Measurements from ENCODE around the gene HEXIM2.
A peak's percentile ranks its signal among the peaks of the same experiment; 100 is the strongest.
"Not testable (repeated sequence)": the region's sequence is repeated elsewhere in the genome, so short reads cannot be mapped to it uniquely, and the experiment has no call there.

Gene HEXIM2

DNA sequence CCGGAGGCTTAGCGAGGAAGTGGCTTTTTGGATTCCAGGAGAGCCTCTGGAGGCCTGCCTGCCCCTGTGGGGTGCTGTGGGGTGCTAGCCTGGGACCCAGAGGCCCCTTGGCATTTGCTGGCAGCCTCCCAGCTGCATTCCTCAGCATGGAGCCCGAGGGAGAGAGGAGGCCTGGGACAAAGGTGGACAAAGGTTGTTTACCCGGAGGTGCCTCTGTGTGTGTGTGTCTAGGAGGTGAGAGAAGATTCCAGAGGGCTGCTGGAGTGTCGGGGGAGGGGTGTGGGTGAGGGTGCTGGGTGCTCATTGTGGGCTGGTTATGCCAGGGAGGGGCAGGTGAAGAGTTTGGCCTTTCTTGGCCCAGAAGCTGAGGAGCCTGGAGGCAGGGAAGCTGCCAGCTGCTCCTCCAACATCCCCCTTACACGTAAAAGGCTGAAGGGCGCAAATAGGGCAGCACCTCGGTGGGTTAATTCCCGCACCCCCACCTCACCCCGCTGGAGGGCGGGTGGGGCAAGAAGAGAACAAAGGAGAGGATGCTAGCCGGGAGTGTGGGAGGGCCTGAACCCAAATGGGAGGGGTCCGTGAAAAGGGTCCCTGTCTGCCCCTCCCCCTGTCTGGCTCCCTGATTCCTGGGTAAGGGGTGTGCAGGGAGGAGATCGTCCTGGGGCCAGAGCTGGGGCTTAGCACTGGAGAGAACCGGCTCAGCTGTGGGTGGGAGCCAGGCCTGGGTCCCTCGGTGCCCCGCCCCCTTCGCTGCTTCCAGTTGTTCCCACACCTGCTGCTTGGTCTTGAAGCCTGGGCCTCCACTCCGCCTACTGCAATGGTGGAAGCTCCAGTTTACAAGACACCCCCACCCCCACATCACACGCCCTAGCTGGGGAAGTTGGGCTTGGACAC is 9.9 kb downstream of the HEXIM2 start:
- no peak for DNase-seq

DNA sequence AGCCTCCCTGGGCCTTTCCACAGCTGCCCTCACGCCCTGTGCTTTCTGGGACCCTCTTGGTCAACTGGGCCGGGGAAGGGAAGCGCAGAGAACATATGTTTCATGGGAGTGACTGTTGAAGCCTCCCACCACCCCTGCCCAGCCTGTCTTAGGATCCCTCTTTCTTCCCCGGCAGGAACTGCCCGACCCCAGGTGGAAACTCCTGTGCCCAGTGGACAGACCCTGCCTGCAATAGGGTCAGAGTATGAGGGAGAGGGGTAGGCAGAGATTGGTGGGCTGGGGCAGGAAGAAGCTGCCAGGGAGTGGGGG is 10.5 kb downstream of the HEXIM2 start:
- DNase-seq: no peak

DNA sequence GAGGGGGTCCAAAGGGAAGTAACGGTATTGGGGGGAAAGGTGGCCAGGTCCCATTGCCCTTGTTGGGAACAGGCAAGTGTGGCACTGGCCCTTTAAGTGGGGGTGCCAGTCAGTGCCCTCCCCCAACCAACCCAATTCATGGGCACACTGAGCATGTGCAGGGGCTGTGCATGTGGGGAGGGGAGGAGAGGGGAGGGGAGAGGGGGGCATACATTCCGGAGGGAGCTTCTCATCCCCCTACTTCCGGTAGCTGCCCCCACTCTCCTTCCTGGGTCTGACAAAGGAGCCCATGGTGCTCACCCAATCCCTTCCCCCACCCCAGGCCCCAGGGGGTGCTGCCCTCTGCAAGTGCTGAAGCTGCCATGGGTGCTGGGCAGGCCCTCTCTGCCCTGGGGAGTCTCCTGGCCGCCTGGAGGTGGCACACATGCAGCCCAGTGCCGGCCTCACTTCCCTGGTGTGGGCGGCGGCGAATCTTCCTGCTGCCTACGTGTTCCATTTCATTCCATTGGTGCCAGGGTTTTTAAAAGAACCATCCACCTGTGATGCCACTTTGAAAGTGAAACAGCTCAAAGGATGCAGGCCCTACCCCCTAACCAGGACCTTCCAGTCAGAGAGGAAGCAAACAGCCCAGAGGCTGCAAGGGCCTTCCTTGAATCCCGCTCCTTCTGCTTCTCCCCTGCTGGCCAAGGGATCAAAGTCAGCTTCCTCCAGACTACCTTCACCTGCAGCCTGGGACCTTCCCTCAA is 11.0 kb downstream of the HEXIM2 start:
- peak; percentile 43 for DNase-seq

DNA sequence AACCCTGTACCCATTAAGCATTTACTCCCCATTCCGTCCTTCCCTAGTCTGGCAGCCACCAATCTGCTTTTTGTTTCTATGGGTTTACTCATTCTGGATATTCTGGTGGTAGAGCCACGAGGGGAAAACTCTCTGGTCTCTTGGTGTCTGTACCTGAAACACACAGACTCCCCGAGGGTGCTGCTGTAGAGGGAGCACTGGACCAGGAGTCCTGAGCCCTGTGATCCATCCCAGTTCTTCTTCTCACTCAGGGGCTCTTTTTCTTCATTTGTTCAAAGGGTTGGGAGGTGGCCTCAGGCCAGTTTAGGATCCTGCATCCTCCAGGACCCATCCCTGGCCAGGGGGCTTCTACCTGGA is 14.1 kb downstream of the HEXIM2 start:
- no peak for DNase-seq

DNA sequence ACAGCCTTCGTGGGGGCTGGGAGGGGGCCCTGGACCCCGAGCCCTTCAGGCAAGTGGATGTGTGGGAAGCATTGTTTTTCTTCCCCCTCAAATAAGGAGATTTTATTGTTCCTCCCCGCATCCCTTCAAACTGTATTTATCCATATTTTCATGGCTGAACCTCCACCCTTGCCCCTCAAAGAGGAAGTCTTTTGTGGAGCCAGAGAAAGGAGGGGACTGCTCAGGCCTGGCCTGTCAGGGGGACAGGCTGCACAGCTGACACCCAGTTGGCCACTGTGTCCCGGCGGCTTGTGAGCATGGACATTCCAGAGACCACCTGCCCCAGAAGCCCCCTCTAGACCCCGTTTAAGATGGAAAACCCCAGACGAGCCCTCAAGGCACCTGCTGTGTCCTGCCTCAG is 15.9 kb downstream of the HEXIM2 start:
- DNase-seq: no peak

DNA sequence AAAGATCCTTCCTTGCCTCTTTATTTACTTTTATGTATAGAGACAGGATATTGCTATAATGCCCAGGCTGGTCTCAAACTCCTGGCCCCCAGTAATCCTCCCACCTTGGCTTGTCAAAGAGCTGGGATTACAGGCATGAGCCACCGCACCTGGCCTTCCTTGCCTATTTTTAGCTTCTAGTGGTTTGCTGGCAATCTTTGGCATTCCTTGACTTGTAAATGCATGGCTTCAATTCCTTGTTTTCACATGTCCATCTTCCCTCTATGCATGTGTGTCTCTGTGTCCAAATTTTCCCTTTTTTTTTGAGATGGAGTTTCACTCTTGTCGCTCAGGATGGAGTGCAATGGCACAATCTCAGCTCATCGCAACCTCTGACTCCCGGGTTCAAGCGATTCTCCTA is 22.5 kb downstream of the HEXIM2 start:
- DNase-seq: no peak

DNA sequence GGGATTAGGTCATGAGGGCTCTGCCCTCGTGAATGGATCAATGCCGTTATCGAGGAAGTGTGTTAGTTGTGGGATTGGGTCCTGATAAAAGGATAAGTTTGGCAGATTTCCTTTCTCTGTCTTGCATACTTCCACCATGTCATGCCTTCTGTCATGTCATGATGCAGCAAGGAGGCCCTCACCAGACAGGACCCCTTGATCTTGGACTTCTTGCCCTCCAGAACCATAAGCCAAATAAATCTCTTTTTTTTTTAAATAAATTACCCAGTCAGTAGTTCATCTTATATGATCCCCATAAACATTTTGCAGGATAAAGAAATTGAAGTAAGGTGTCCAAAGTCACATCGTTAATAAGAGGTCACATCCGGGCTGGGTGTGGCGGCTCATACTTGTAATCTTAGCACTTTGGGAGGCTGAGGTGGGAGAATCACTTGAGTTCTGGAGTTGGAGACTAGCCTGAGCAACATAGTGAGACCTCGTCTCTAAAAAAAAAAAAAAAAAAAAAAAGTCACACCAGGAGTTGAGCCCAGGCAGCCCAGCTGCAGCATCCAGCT is 25.2 kb downstream of the HEXIM2 start:
- no peak for DNase-seq

DNA sequence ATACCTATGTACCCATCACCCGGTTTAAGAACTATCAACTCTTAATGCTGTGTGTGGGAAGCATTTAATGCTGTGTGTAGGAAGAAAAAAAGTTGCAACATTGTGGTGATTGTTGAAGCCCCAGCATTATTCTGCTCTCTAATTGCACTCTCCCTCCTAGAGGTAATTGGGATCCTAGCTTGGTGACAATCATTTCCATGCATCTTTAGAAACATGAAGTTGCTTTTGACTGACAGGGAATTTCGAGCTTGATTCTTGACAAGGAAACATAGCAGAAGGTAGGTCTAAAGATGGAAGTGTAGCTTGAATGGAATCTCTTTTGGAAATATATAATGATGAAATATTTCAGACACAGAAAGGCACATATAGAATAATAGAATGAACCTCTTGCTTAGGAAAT is 27.3 kb downstream of the HEXIM2 start:
- DNase-seq: no peak

DNA sequence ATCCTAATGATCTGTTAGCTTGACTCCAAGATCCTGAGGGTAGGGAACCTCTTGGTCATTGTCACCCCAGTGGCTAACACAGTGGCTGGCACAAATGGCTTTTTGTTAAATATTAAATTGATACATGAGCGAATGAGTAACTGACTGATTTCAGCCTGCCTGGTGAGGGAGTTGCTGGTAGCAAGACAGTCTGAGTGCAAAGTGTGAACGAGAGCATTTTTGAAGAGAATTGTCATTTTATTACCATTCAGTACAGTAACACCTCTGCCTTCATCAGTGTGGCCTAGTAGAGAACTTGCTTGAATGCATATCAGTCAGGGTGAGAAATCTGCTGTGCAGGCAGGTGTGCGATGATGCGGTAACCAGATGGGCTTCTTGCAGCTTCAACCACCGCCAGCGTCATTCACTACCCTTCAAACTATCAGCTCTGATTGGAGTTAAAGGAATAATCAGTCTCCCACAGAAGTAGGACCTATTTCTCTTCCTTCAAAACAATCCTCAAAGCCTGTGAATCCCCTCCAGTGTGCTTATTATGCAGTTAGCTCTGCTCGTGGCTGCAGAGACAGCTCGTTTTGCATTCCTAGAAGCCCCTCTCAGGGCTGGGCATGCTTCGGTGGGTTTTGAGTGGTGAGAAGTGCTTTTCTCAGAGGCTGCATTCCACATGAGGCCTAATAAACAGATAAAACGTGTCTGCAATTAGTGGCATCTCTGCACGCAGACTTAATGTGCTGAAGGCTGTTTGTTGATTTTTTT is 29.0 kb downstream of the HEXIM2 start:
- DNase-seq: no peak

DNA sequence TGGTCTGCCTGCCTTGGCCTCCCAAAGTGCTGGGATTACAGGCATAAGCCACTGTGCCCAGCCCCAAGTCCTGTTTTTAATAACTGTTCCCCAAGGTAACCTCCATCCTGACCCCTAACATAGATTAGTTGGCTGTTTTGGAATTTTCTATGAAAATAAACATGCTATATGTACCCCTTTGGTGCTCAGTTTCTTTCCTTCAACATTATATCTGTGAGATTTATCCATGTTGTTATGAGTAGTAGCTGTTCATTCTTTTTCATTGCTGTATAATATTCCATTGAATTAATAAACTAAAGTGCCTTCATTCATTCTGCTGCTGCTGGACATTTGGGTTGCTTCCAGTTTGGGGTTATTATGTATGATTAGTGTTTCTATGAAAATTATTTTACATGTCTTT is 33.7 kb downstream of the HEXIM2 start:
- no peak for DNase-seq

DNA sequence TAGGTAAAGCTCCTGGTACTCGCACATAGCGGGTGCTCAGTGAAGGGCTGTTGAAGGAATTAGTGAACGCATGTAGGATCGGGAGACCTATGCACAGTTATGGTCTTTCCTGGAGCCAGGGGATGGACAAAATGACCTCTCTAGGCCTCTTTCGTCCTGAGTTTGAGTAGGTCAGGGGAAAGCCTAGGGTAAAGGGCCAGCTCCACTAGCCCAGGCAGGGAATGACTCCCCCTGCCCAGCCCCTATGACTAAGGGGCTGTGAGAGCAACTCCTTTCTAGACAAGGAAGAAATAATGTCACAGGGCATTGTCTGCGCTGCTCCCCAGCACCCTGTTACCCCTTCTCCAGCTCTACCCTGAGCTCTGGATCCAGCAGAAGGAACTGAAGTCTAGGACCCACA is 35.4 kb downstream of the HEXIM2 start:
- DNase-seq: no peak

DNA sequence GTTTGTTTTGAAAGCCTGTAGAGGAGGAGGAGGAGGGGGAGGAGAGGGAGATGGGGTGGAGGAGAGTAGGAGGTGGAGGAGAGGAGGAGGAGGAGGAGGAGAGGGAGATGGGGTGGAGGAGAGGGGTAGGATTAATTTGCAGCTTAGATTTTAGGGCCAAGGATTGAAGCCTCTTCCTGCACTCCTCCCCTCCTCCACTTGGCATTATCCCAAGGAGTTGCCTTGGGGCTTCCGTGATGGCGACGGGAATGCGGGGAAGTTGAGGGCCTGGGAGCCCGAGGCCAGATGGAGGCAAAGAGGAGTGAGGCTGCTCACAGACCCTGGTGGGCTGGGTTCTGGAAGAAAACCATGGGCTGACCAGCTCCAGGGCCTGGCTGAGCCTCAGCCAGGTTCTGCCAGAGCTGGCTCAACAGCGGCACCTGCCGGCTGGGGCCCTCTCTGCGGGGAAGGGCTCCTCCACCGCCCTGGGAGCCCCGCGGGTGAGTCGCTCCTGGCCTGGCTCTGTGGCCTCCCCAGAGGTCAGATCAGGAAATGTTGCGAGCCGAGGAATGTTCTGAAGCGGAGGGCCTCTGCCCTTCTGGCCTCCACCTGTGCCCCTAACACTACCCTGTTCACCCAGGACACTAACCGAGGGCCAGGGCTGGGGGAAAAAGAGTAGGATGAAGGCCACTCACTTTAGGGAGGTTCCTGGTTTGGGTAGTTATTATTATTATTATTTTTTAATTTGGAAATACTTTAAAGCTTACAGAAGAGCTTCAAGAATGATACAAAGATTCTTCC is 36.1 kb downstream of the HEXIM2 start:
- peak; percentile 87 for DNase-seq

DNA sequence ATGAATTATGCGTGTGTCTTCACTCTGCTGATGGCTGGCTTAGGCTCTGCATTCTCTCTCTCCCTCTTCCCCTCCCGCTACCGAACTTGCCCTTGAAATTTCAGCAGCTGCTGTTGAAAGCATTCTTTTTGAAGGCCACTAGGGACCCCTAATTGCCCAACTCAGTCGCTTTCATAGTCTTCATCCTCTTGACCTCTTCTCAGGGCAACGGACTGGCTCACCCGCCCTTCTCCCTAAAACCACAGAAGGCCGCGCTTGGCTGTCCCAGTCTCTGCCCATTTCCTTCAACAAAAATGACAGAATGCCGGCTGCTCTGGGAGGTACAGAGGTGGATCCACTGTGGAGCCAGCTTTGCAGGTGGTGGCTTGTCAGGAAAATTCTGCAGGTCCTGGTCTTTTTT is 39.0 kb downstream of the HEXIM2 start:
- no peak for DNase-seq

DNA sequence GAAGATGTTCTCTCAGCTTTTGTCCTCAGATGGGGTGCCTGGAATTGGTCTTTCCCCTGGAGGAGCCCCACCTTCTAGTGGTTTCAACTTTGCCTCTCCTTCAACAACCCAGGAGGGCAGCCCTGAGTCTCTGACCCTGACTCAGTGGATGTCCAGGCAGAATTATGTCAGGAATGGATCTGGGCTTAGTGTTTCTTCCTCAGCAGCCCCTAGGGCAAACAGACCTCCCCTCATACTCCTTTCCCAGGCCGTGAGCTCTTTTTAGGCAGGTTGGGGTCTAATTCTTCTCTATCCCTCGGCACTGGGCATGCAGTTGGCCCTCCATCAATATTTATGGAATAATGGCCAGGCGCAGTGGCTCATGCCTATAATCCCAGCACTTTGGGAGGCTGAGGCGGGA is 39.8 kb downstream of the HEXIM2 start:
- no peak for DNase-seq

DNA sequence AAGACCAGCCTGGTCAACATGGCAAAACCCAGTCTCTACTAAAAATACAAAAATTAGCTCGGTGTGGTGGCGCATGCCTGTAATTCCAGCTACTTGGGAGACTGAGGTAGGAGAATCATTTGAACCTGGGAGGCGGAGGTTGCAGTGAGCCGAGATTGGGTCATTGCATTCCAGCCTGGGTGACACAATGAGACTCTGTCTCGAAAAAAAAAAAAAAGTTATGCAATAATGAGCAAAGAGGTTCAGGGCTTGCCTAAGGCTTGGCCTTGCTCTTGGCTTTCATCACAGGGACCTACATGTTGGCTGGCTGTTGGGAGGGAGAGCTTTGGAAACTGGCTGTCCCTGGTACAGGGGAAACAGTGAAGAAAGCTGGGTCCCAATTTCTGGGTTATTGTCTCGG is 40.2 kb downstream of the HEXIM2 start:
- DNase-seq: not testable (repeated sequence)

DNA sequence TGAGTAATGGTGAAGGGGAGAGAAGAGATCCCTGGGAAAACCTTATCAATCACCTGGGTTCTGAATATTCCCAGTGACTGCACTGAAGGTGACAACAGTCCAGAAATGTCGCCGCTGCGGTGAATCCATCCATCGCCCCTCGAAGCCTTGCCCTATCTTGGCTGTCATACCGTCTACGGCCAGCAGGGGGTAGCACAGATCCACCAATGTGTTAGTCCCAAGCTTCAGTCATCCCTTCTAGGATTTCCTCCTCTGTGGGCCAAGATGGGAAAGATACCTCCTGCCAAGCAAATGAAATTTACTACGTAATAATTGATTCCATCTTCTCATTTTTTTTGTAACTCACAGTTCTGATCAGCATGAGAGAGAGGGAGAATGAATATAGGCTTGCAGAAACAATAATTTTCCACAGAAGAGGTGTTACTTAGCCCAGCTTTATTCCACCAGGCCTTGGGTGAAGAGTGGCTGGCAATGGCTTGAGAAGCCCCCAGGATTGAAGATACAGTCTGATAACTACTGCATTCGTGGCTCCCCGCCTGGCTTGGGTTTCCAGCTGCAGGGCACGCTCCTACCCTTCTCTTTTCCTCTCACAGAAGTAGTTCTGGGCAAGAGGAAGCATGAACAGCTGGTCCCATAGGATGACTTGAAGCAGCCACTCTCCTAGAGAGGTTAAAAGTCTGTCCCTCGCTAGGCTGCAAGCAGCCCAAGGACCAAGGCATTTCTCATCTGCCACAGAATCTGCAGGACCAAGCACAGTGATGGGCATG is 57.4 kb downstream of the HEXIM2 start:
- DNase-seq: peak; percentile 92
